SK-N-SH (cell line): Measurements from ENCODE around the gene EYA2. TPM values are rescaled to one million over a fixed set of nuclear protein-coding genes. Genes with fewer than 3 reads are reported as not detected.

Experiments
- CTCF ChIA-PET: fragments of 300-600, 350-600 bp; formaldehyde crosslinking; extraction: SDS; loops from one replicate; lab custom pipeline; 2021; lab: Yijun Ruan, JAX
- POLR2A ChIA-PET: fragments of 350-600 bp; sonication (Branson Sonifier 250); formaldehyde crosslinking; extraction: SDS; loops from one replicate; lab custom pipeline; 2020; ENCODE audit warnings: antibody characterized with exemption, inconsistent platforms; lab: Yijun Ruan, JAX
- DNase-seq: peaks from one replicate; pipeline ENCODE4 v3.0.0; 2012
- H2AFZ ChIP-seq: fragments of 200-600 bp; sonication (generic); 2 replicates; pipeline ENCODE4 v1.8.1; 2016; ENCODE audit warnings: antibody characterized with exemption, mild to moderate bottlenecking, low read depth
- H3F3A ChIP-seq: fragments of 200-600 bp; sonication (generic); replicated peaks from 2 replicates; pipeline ENCODE3; 2016; ENCODE audit warnings: antibody characterized with exemption, mild to moderate bottlenecking; ENCODE audit not compliant: insufficient read depth
- H3K27ac ChIP-seq, 2 experiments: fragments of 200-500 bp in 1 of 2; fragments of 200-600 bp in 1 of 2; sonication (Bioruptor generic) in 1 of 2; sonication (generic), shearing (Covaris generic) in 1 of 2; 2 replicates each; pipeline versions ENCODE4 v1.5.1 to v1.6.1; 2014 to 2016; ENCODE audit warnings: low read depth in 2 of 2, inconsistent platforms in 1 of 2, low read length in 1 of 2, mild to moderate bottlenecking in 1 of 2, mixed read lengths in 1 of 2
- H3K27me3 ChIP-seq: fragments of 200-600 bp; sonication (generic), shearing (Covaris generic); 2 replicates; pipeline ENCODE4 v1.6.1; 2016; ENCODE audit warnings: mixed run types; ENCODE audit not compliant: insufficient read depth
- H3K36me3 ChIP-seq, 2 experiments: fragments of 200-500 bp in 1 of 2; fragments of 200-600 bp in 1 of 2; sonication (Bioruptor generic) in 1 of 2; sonication (generic) in 1 of 2; replicated peaks in 1 of 2; 2 replicates each; pipeline versions ENCODE3 to v1.5.1; 2014 to 2016; ENCODE audit warnings: low read length in 1 of 2, mild to moderate bottlenecking in 1 of 2; ENCODE audit not compliant: insufficient read depth in 2 of 2, control insufficient read depth in 1 of 2
- H3K4me1 ChIP-seq, 2 experiments: fragments of 200-500 bp in 1 of 2; fragments of 200-600 bp in 1 of 2; sonication (Bioruptor generic) in 1 of 2; sonication (generic), shearing (Covaris generic) in 1 of 2; 2 replicates each; pipeline versions ENCODE4 v1.5.1 to v1.6.1; 2014 to 2016; ENCODE audit warnings: low read depth in 1 of 2, low read length in 1 of 2, mixed run types in 1 of 2; ENCODE audit not compliant: insufficient read depth in 2 of 2, control insufficient read depth in 1 of 2
- H3K4me2 ChIP-seq: fragments of 200-600 bp; sonication (generic), shearing (Covaris generic); 2 replicates; pipeline ENCODE4 v1.6.1; 2017; ENCODE audit warnings: mixed run types
- H3K4me3 ChIP-seq, 2 experiments: fragments of 200-500 bp in 1 of 2; fragments of 200-600 bp in 1 of 2; sonication (Bioruptor generic) in 1 of 2; sonication (generic), shearing (Covaris generic) in 1 of 2; 2 replicates each; pipeline versions ENCODE4 v1.5.1 to v1.8.1; 2014 to 2016; ENCODE audit warnings: low read depth in 2 of 2, inconsistent platforms in 1 of 2, low read length in 1 of 2, mild to moderate bottlenecking in 1 of 2, mixed read lengths in 1 of 2, moderate library complexity in 1 of 2
- H3K79me2 ChIP-seq: fragments of 200-600 bp; sonication (generic); 2 replicates; pipeline ENCODE4 v1.8.1; 2017; ENCODE audit warnings: mild to moderate bottlenecking; ENCODE audit not compliant: insufficient read depth
- H3K9ac ChIP-seq: fragments of 200-600 bp; sonication (generic); 2 replicates; pipeline ENCODE4 v1.6.1; 2017; ENCODE audit warnings: mixed run types
- H3K9me2 ChIP-seq: fragments of 200-600 bp; sonication (generic); 2 replicates; pipeline ENCODE4 v1.6.1; 2017; ENCODE audit warnings: mixed run types
- H3K9me3 ChIP-seq: fragments of 200-600 bp; sonication (generic); 2 replicates; pipeline ENCODE4 v1.6.1; 2017; ENCODE audit warnings: mixed run types, mild to moderate bottlenecking, moderate library complexity
- H4K20me1 ChIP-seq: fragments of 200-600 bp; sonication (generic); 2 replicates; pipeline ENCODE4 v1.6.1; 2017; ENCODE audit warnings: mild to moderate bottlenecking, mixed run types; ENCODE audit not compliant: insufficient read depth
- CHD2 ChIP-seq: fragments of 150-350 bp; IDR thresholded peaks from 2 replicates; pipeline ENCODE4 v1.6.1; 2018; ENCODE audit warnings: low read length; ENCODE audit not compliant: partially characterized antibody
- EP300 ChIP-seq, 2 experiments: IDR thresholded peaks; 2 replicates each; pipeline versions ENCODE4 v1.4.0 to v1.6.1; 2012; ENCODE audit warnings: borderline replicate concordance in 1 of 2, low read depth in 1 of 2, low read length in 1 of 2
- EZH2phosphoT487 ChIP-seq: fragments of 200-600 bp; sonication (generic); IDR thresholded peaks from 2 replicates; pipeline ENCODE4 v1.6.1; 2017; ENCODE audit warnings: low read depth, mixed run types, mild to moderate bottlenecking, antibody characterized with exemption, moderate library complexity, borderline replicate concordance
- FOSL2 ChIP-seq: IDR thresholded peaks from 2 replicates; pipeline ENCODE4 v1.4.0; 2012; ENCODE audit warnings: low read depth, mild to moderate bottlenecking, moderate library complexity, borderline replicate concordance
- GABPA ChIP-seq: IDR thresholded peaks from 2 replicates; pipeline ENCODE4 v1.4.0; 2012; ENCODE audit warnings: low read depth, mild to moderate bottlenecking
- IRF3 ChIP-seq: fragments of 150-350 bp; IDR thresholded peaks from 2 replicates; pipeline ENCODE4 v1.6.1; 2016; ENCODE audit warnings: mild to moderate bottlenecking, low read depth, low read length
- MXI1 ChIP-seq: IDR thresholded peaks from 2 replicates; pipeline ENCODE4 v1.6.1; 2012; ENCODE audit warnings: mild to moderate bottlenecking, low read depth, low read length, improper control_type of control experiment
- NFIC ChIP-seq: IDR thresholded peaks from 2 replicates; pipeline ENCODE4 v1.4.0; 2012; ENCODE audit warnings: borderline replicate concordance
- NRF1 ChIP-seq: IDR thresholded peaks from 2 replicates; pipeline ENCODE4 v1.6.1; 2012; ENCODE audit warnings: low read depth, mild to moderate bottlenecking, low read length
- POLR2AphosphoS5 ChIP-seq: IDR thresholded peaks from 2 replicates; pipeline ENCODE4 v1.6.1; 2012; ENCODE audit warnings: low read depth, low read length
- RAD21 ChIP-seq: IDR thresholded peaks from 2 replicates; pipeline ENCODE4 v1.6.1; 2012; ENCODE audit warnings: mild to moderate bottlenecking, low read length
- REST ChIP-seq: IDR thresholded peaks from 2 replicates; pipeline ENCODE4 v1.6.1; 2012; ENCODE audit warnings: mild to moderate bottlenecking, low read depth, low read length, moderate library complexity
- TAF1 ChIP-seq: IDR thresholded peaks from 2 replicates; pipeline ENCODE4 v1.6.1; 2012; ENCODE audit warnings: low read depth, mild to moderate bottlenecking, low read length, moderate library complexity, borderline replicate concordance
- TEAD4 ChIP-seq: IDR thresholded peaks from 2 replicates; pipeline ENCODE4 v1.4.0; 2012; ENCODE audit warnings: mild to moderate bottlenecking, borderline replicate concordance; ENCODE audit not compliant: insufficient read depth
- USF1 ChIP-seq: IDR thresholded peaks from 2 replicates; pipeline ENCODE4 v1.4.0; 2012; ENCODE audit warnings: low read depth, borderline replicate concordance
- USF2 ChIP-seq: fragments of 150-350 bp; IDR thresholded peaks from 2 replicates; pipeline ENCODE4 v1.6.1; 2017; ENCODE audit warnings: antibody characterized with exemption, low read length, low read depth, borderline replicate concordance
- ZBTB33 ChIP-seq: IDR thresholded peaks from 2 replicates; pipeline ENCODE4 v1.4.0; 2012; ENCODE audit warnings: low read depth, borderline replicate concordance
- WGBS: methylation state at CpG from one replicate; pipeline ENCODE4 v1.1.6; 2017; ENCODE audit warnings: low lambda C conversion rate; 5-methylcytosine and 5-hydroxymethylcytosine counted together
- polyA plus RNA-seq, 3 experiments: library from polyadenylated mRNA; depleted of rRNA; stranded (reverse); fragments of >200 nt; gene quantifications; 2 replicates each; pipeline ENCODE4 v1.2.3, GENCODE V29; 2012

EYA2 gene
- polyA plus RNA-seq, 1 of the 3 experiments (the other 2 are of a cell fraction): 0.05 TPM

GRCh38 chr20:47041396-47041899 is 146.8 kb downstream of the EYA2 start:
- Histone ChIP-seq H3K4me3 (no peak overlapping the region), H2AFZ (no peak overlapping the region), H4K20me1 (no peaks in the 10 kb centered on the region), H3K9ac (no peak overlapping the region), H3K4me2 (no peak overlapping the region), H3K27ac (no peak overlapping the region), H3F3A (no peaks in the 10 kb centered on the region), H3K79me2 (no peaks in the 10 kb centered on the region), H3K9me3 (no peaks in the 10 kb centered on the region), H3K27me3 (no peaks in the 10 kb centered on the region), H3K36me3 (no peaks in the 10 kb centered on the region), H3K4me1 (no peaks in the 10 kb centered on the region), H3K9me2 (no peaks in the 10 kb centered on the region)
- TF ChIP-seq USF1: no peak
- no peak for TF ChIP-seq EZH2phosphoT487
- no peak for TF ChIP-seq NRF1
- no peak for TF ChIP-seq POLR2AphosphoS5
- no peak for TF ChIP-seq USF2
- TF ChIP-seq TEAD4: no peak
- no peak for TF ChIP-seq ZBTB33
- no peak for TF ChIP-seq REST
- TF ChIP-seq NFIC: no peak
- no peak for TF ChIP-seq CHD2
- TF ChIP-seq IRF3: no peak
- TF ChIP-seq FOSL2: no peak
- TF ChIP-seq GABPA: no peak
- TF ChIP-seq RAD21: no peak
- no peak for TF ChIP-seq EP300 (IDR thresholded peaks at IDR 0.05; ENCODE audit: borderline replicate concordance in 1 of 2, low read depth in 1 of 2, low read length in 1 of 2)
- TF ChIP-seq TAF1: no peak
- no peak for TF ChIP-seq MXI1
- 42% methylated on average over 4 of the region's 4 CpGs for WGBS
- CTCF ChIA-PET: no interaction called here
- DNase-seq: no peak
- POLR2A ChIA-PET: no interaction called here
